ENCODE data around the gene CD200. TPM values are rescaled to one million over a fixed set of nuclear protein-coding genes. Genes with fewer than 3 reads are reported as not detected.

The CD200 gene
- total RNA-seq, 1 donor from 2014 or later = 19.0 TPM

DNA sequence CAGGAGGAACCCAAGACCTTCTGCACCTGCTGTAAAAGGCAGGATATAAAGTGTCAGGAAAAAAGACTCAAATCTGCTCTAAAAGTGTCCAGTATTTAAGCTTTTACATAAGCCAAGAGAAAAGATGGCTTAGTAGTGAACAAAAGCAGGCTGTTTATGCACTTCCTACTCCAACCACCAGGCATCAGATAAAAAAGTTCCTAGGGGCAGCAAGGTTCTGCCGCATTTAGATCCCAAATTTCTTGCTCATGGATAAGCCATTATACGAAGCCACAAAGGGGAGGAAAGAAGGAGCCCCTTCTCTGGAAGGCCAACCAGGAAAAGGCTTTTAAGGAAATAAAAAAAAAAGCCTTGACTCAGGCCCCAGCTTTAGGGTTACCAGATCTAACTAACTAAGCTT, 28.3 kb upstream of the CD200 start:
- Mint-ChIP-seq H3K4me3 (no peak overlapping the region), H3K27ac (no peak overlapping the region), H3K27me3 (no peaks in the 10 kb centered on the region), H3K4me1 (peaks cover 6% of the 10 kb centered on the region), H3K9me3 (no peaks in the 10 kb centered on the region), H3K36me3 (ENCODE audit: low read depth) (no peaks in the 10 kb centered on the region)
- TF ChIP-seq, protein P1, sequence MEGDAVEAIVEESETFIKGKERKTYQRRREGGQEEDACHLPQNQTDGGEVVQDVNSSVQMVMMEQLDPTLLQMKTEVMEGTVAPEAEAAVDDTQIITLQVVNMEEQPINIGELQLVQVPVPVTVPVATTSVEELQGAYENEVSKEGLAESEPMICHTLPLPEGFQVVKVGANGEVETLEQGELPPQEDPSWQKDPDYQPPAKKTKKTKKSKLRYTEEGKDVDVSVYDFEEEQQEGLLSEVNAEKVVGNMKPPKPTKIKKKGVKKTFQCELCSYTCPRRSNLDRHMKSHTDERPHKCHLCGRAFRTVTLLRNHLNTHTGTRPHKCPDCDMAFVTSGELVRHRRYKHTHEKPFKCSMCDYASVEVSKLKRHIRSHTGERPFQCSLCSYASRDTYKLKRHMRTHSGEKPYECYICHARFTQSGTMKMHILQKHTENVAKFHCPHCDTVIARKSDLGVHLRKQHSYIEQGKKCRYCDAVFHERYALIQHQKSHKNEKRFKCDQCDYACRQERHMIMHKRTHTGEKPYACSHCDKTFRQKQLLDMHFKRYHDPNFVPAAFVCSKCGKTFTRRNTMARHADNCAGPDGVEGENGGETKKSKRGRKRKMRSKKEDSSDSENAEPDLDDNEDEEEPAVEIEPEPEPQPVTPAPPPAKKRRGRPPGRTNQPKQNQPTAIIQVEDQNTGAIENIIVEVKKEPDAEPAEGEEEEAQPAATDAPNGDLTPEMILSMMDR (IDR thresholded peaks at IDR 0.05) = no peak
- ATAC-seq (ENCODE audit: low read depth) (no peak), DNase-seq (no peak)
- POLR2A ChIA-PET = interaction anchor here (0.9 to 2.4 kb wide), 5 partner anchors 10 to 194 kb away, joined by 3 to 19 read pairs (median 4); partner anchors contain the start of genes CD200, GCSAM and SLC9C1
- CTCF ChIA-PET = interaction anchor here (0.9 to 4.5 kb wide), 5 partner anchors 9 to 193 kb away, joined by 3 to 26 read pairs (median 10); partner anchors contain the start of gene SLC9C1
- intact Hi-C loops (cut with micrococcal nuclease) = loop anchor here (2.0 kb wide), 1 partner anchor 16 kb away; no protein-coding TSS in a partner anchor

- ATAC-seq (ENCODE audit: low read depth) (no peak), DNase-seq (no peak)
- POLR2A ChIA-PET = interaction anchor here (0.7 kb wide), 1 partner anchor 192 kb away, joined by 3 read pairs; no protein-coding TSS in a partner anchor
- CTCF ChIA-PET = no interaction called here
- Mint-ChIP-seq H3K4me3 (no peak overlapping the region), H3K4me1 (no peaks in the 10 kb centered on the region), H3K27me3 (no peaks in the 10 kb centered on the region), H3K27ac (no peak overlapping the region), H3K9me3 (no peaks in the 10 kb centered on the region), H3K36me3 (ENCODE audit: low read depth) (no peaks in the 10 kb centered on the region)
- TF ChIP-seq, protein P1 (IDR thresholded peaks at IDR 0.05) = no peak
- intact Hi-C loops (cut with micrococcal nuclease) = no loop called here
Measured at GRCh38 chr3:112306825-112307224, 26.1 kb upstream of the CD200 start.

- CTCF ChIA-PET = interaction anchor here (0.5 kb wide), 1 partner anchor 233 kb away, joined by 3 read pairs; no protein-coding TSS in a partner anchor
- no peaks in the 10 kb centered on the region for H3K9me3 Mint-ChIP-seq
- intact Hi-C loops (cut with micrococcal nuclease) = no loop called here
- DNase-seq = no peak
- no peak for ATAC-seq (ENCODE audit: low read depth)
- POLR2A ChIA-PET = no interaction called here
- TF ChIP-seq, protein P1 (IDR thresholded peaks at IDR 0.05) = no peak
- H3K36me3 Mint-ChIP-seq (ENCODE audit: low read depth) = no peaks in the 10 kb centered on the region
- H3K27ac Mint-ChIP-seq = no peak overlapping the region
- no peaks in the 10 kb centered on the region for H3K27me3 Mint-ChIP-seq
- no peaks in the 10 kb centered on the region for H3K4me1 Mint-ChIP-seq
- no peak overlapping the region for H3K4me3 Mint-ChIP-seq
Measured at GRCh38 chr3:112307557-112307956, 25.4 kb upstream of the CD200 start.

- intact Hi-C loops (cut with micrococcal nuclease) = no loop called here
- no peaks in the 10 kb centered on the region for H3K9me3 Mint-ChIP-seq
- H3K27me3 Mint-ChIP-seq = no peaks in the 10 kb centered on the region
- no peaks in the 10 kb centered on the region for H3K4me1 Mint-ChIP-seq
- no peak for ATAC-seq (ENCODE audit: low read depth)
- H3K4me3 Mint-ChIP-seq = no peak overlapping the region
- POLR2A ChIA-PET = no interaction called here
- DNase-seq = no peak
- CTCF ChIA-PET = no interaction called here
- TF ChIP-seq, protein P1 (IDR thresholded peaks at IDR 0.05) = no peak
- no peak overlapping the region for H3K27ac Mint-ChIP-seq
- no peaks in the 10 kb centered on the region for H3K36me3 Mint-ChIP-seq (ENCODE audit: low read depth)
Measured at GRCh38 chr3:112308151-112308911, 24.6 kb upstream of the CD200 start.

DNA sequence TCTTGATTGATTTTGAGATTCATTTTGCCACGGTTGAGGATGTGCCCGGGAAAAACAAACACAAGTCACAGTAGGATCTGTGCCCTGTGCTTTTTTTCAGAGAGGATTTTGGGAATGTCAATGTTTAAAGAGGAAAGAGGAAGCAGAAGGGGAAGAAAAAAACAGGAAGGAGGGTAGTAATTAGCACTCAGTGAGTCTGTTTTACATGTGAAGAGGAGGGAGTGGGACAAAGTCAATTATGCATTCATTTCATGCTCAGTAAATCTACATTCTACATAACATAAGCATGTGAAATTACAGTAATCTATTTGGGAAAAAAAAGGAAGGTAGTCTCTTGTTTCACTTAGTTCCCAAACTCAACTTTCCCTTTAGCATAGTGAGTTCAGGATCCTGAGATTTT, 18.3 kb upstream of the CD200 start:
- DNase-seq (no peak), ATAC-seq (ENCODE audit: low read depth) (no peak)
- Mint-ChIP-seq H3K27ac (no peak overlapping the region), H3K27me3 (no peaks in the 10 kb centered on the region), H3K4me3 (no peak overlapping the region), H3K9me3 (peaks cover 4% of the 10 kb centered on the region), H3K4me1 (peaks cover 8% of the 10 kb centered on the region), H3K36me3 (ENCODE audit: low read depth) (no peaks in the 10 kb centered on the region)
- intact Hi-C loops (cut with micrococcal nuclease) = no loop called here
- TF ChIP-seq, protein P1 (IDR thresholded peaks at IDR 0.05) = no peak
- ChIA-PET POLR2A (no interaction called here), CTCF (interaction anchor here (1.1 to 2.0 kb wide), 2 partner anchors 10 to 207 kb away, joined by 3 to 10 read pairs; no protein-coding TSS in a partner anchor)

All from activated B cell treated with CpG ODN at 0.5 μM for 24 hours (primary cell).